Ovary (tissue), 10 donors: ENCODE measurements around the gene NUDCD3. TPM values are rescaled to one million over a fixed set of nuclear protein-coding genes. Genes with fewer than 3 reads are reported as not detected.

Source experiments
- DNase-seq, 5 donors: peaks; one replicate each; pipeline ENCODE4 v3.0.0-alpha.2; 2019 to 2020
- H3K27ac ChIP-seq, 2 donors: fragments of 200-600 bp; one replicate each; pipeline versions ENCODE4 v1.5.1 to v1.8.0; 2019 to 2022
- H3K27me3 ChIP-seq: fragments of 200-600 bp; one replicate; pipeline ENCODE4 v1.8.0; 2022
- H3K36me3 ChIP-seq: fragments of 200-600 bp; sonication (generic); one replicate; pipeline ENCODE4 v1.5.1; 2019
- H3K4me1 ChIP-seq: one replicate; pipeline ENCODE4 v1.8.1; 2013; ENCODE audit warnings: mild to moderate bottlenecking, moderate library complexity; ENCODE audit not compliant: insufficient read depth
- H3K4me3 ChIP-seq: fragments of 200-600 bp; sonication (generic); one replicate; pipeline ENCODE4 v1.5.1; 2017
- H3K9me3 ChIP-seq, 2 donors: fragments of 200-600 bp in 1 of 2; sonication (generic) in 1 of 2; one replicate each; pipeline versions ENCODE4 v1.5.1 to v1.8.1; 2013 to 2019; ENCODE audit warnings: mild to moderate bottlenecking in 1 of 2, moderate library complexity in 1 of 2
- EP300 ChIP-seq: sonication (generic); formaldehyde crosslinking; IDR thresholded peaks from one replicate; pipeline ENCODE4 v1.6.1; 2017; ENCODE audit warnings: antibody characterized with exemption
- POLR2A ChIP-seq: fragments of 450-650 bp; IDR thresholded peaks from one replicate; pipeline ENCODE4 v1.6.1; 2017; ENCODE audit warnings: antibody characterized with exemption, mild to moderate bottlenecking, moderate library complexity
- WGBS, 3 donors: extraction: QIAGEN DNeasy Blood & Tissue Kit in 1 of 3; methylation state at CpG; one replicate each; pipeline versions ENCODE4 v1.1.5 to v1.1.7; 2013 to 2017; 5-methylcytosine and 5-hydroxymethylcytosine counted together
- intact Hi-C, 4 donors: fragments of 100-400 bp; cut with DNase I; formaldehyde crosslinking; loops; one replicate each; pipeline versions ENCODE4 v1.11.0 to v1.15.1; 2022 to 2023
- long read RNA-seq, 3 donors: library from polyadenylated mRNA in 2 of 3; unstranded in 2 of 3; transcript quantifications; one replicate each; pipeline ENCODE4 v2.0.0 and lab custom pipeline, GENCODE V29; 2021 to 2026
- polyA plus RNA-seq, 2 donors: library from polyadenylated mRNA; stranded (reverse); fragments of 200-250 nt in 1 of 2; fragments of 350-450 nt in 1 of 2; fragmentation: Illumina TruSeq in 1 of 2; extraction: RNeasy Lipid Tissue Mini Kit (QIAGEN cat#74804) in 1 of 2; gene quantifications; one replicate each; pipeline ENCODE4 v1.2.3, GENCODE V29; 2013 to 2014
- total RNA-seq, 7 donors: library from RNA; depleted of rRNA in 2 of 7; stranded (reverse); fragments of >200 nt in 2 of 7; fragmentation: NEBNext Ultra II Directional in 3 of 7; extraction: Animal tissue kit (Norgen Biotek cat#: 25700) in 3 of 7; gene quantifications; one replicate each; pipeline versions ENCODE4 v1.1.0 to v1.2.4, GENCODE V29; 2016 to 2023
- TF ChIP-seq, protein P1 (sequence below), 3 donors: fragments of 450-650 bp in 2 of 3; fragments of 200-600 bp in 1 of 3; IDR thresholded peaks; one replicate each; pipeline versions ENCODE4 v1.5.1 to v1.8.0; 2016 to 2022; ENCODE audit warnings: antibody characterized with exemption in 3 of 3, mild to moderate bottlenecking in 1 of 3
- donor health status: DM: no; HTN: no; CAD: no; lungs with moderate emphysema.
- donor health status: DM: no; HTN: no; CAD: no.
- donor health status: Bipolar disorder and iron deficiency.
- donor health status: DM: yes; HTN: yes; CAD: no.
- donor health status: DM: no; HTN: no; CAD: no.
- donor health status: DM: yes; HTN: yes; CAD: no.

Gene NUDCD3
- total RNA-seq (100 to 1,000 TPM in 5 of 7 donors, 10 to 100 TPM in 2; 32.1 to 117 (median 102) TPM), polyA plus RNA-seq (100 to 1,000 TPM in 1 of 2 donors, 10 to 100 TPM in 1; 35.4 to 111 TPM)
- long read RNA-seq, donor 1, full-length matches to known transcripts = 65 of 126 reads
- long read RNA-seq, donor 1, partial matches to known transcripts = 7 of 126 reads
- long read RNA-seq, donor 1, other reads (novel, unspliced or antisense) = 54 of 126 reads
- long read RNA-seq, donor 2, full-length matches to known transcripts = 18 of 18 reads
- long read RNA-seq, donor 2, partial matches to known transcripts = 0 of 18 reads
- long read RNA-seq, donor 2, other reads (novel, unspliced or antisense) = 0 of 18 reads
- long read RNA-seq, donor 3, full-length matches to known transcripts = 158 of 205 reads
- long read RNA-seq, donor 3, partial matches to known transcripts = 13 of 205 reads
- long read RNA-seq, donor 3, other reads (novel, unspliced or antisense) = 34 of 205 reads

DNA sequence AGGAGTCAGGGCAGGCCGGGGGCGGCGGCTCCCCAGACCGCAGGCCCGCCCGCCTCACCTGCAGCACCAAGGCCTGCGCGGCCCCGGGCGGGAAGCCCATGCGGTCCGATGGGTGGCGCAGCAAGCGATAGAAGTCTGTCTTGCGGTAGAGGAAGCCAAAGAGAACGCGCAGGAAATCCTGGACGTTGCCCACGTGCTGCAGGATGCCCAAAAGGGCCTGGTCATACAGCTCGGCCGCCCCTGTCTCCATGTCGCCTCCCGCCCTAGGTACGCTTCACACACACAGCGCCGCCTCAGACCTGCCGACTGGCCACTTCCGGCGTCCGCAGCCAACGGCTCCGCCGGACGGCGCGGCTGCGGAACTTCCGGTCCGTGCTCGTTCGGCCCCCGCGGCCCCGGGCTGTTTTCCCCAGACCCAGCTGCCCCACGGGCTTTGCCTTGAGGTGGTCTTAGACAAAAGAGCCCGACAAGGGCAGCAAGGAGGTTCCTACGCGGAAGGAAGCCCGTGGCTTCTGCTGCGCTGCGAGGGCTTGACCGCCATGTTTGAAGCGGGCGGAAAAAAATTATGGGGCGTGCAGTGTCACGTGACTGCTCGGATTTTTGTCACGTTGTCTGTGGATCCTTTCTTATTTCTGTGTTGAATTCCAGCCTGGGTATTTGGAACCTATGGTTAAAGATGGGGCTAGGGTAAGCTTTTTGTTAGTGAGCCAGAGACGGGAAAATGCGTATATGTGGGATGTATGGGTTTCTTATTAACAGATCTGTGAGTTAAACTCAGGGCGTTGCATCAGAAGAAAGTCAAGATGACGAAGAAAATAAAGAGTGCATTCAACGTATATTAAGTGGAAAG, at the start of gene NUDCD3:
Gene NUDCD3, minus strand, starts transcription at position 308 of the 850 bp plus-strand sequence. Its CDS starts 58 bp downstream, at position 250.
- peaks cover 11% of the 10 kb centered on the region for H3K4me1 ChIP-seq
- WGBS, 3 donors = 0 to 1% (median 1%) methylated on average over 62 to 63 of the region's 63 CpGs
- DNase-seq = peak; percentile 77 to 86 (median 80)
- intact Hi-C loops = loop anchor here in 1 of 4 donors (10.0 kb wide), 1 partner anchor 354 kb away; the partner anchor contains the start of gene H2AZ2
- H3K9me3 ChIP-seq = no peaks in the 10 kb centered on the region
- peak; percentile 37 for TF ChIP-seq EP300
- TF ChIP-seq, protein P1, sequence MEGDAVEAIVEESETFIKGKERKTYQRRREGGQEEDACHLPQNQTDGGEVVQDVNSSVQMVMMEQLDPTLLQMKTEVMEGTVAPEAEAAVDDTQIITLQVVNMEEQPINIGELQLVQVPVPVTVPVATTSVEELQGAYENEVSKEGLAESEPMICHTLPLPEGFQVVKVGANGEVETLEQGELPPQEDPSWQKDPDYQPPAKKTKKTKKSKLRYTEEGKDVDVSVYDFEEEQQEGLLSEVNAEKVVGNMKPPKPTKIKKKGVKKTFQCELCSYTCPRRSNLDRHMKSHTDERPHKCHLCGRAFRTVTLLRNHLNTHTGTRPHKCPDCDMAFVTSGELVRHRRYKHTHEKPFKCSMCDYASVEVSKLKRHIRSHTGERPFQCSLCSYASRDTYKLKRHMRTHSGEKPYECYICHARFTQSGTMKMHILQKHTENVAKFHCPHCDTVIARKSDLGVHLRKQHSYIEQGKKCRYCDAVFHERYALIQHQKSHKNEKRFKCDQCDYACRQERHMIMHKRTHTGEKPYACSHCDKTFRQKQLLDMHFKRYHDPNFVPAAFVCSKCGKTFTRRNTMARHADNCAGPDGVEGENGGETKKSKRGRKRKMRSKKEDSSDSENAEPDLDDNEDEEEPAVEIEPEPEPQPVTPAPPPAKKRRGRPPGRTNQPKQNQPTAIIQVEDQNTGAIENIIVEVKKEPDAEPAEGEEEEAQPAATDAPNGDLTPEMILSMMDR (IDR thresholded peaks at IDR 0.05) = peak in 1 of 3 donors; percentile 21
- peak; percentile 45 for TF ChIP-seq POLR2A
- H3K4me3 ChIP-seq = peak within 1 kb of the TSS; percentile 83
- peak within 1 kb of the TSS; percentile 90 to 97 for H3K27ac ChIP-seq
- H3K36me3 ChIP-seq = no peaks in the 10 kb centered on the region
- H3K27me3 ChIP-seq = no peaks in the 10 kb centered on the region

DNA sequence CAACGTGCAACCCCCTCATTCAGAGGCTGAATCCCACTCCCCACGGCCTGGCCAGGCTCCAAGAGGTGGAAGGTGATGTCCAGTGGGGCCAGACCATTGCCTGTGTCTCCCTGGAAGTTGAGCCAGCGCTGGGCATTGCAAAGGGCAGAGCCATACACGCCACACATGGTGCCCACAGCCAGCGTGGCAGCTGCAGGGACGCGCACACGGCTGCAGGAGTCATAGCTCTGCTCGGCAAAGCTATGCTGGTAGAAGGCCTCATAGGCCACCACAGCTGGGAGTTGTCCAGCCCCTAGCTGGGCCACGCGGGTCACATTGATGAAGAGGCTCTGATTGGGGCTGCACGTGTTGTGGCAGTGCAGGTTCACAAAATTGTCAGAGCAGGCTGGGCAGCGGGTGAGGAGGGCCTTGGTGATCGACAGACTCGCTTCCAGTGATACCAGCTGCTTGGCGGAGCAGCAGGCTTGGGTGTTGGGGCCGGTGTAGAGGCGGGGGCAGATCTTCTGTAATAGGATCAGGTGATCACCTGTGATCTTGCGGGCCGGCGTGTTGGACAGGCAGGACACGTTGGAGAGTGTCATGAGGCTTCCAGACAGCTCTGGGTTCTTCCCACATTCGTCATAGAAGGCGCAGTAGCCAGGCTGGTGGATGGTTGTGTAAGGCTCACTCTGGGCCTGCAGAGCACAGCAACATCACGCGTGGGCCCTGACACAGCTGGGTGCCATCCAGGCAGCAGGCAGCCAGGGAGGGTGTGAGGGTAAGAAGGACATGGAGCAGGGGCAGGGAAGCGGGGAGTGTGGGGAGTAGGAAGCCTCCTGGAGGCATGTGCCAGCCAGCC, 49.4 kb upstream of the NUDCD3 start:
- 86 to 90% (median 86%) methylated on average over 27 of the region's 27 CpGs for WGBS, 3 donors
- no peaks in the 10 kb centered on the region for H3K27me3 ChIP-seq
- TF ChIP-seq EP300 (no peak), POLR2A (no peak)
- TF ChIP-seq, protein P1 (IDR thresholded peaks at IDR 0.05) = no peak
- no peaks in the 10 kb centered on the region for H3K9me3 ChIP-seq
- no peak overlapping the region for H3K4me3 ChIP-seq
- H3K4me1 ChIP-seq = no peaks in the 10 kb centered on the region
- no peak overlapping the region for H3K27ac ChIP-seq
- intact Hi-C loops = no loop called here
- H3K36me3 ChIP-seq = no peaks in the 10 kb centered on the region
- DNase-seq = no peak

DNA sequence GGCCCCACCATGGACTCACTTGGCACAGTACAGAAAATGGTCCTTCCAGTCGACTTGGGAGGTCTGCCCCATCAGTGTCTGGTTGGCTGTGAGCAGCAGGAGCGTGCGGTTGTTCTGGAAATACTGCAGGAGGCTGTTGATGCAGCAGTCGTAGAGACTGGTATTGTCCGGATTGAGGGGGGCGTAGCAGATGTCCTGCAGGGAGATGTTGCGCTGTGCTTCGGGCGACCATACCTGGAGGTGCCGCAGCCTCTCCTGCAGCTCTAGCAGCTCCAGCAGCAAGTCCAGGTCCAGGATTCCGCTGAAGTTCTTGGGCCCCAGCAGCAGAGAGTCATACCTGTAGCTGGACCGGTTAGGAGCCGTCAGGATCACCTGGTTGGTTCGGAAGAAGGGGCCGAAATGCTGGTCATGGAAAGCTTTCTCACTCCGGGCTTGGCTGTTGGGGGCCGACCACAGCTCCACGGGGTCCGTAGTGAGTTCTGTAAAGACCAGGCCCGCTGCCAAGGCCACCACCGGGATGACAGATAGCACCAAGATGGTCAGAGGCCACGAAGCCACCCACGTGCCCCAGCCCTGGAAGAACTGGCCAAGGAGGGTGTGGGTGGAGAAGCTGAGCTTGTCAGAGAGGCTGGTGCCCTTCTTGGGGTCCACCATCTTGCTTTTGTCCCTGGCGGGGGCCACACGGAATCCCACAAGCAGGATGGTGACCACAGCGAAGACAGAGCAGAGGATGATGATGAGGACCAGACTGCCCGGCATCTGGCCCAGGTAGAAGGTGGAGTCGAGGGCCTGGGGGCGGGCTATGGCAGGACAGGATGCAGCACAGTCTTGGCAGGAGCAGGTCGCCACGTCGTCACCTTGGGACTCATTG, 48.6 kb upstream of the NUDCD3 start:
- H3K9me3 ChIP-seq = no peaks in the 10 kb centered on the region
- TF ChIP-seq, protein P1 (IDR thresholded peaks at IDR 0.05) = no peak
- TF ChIP-seq EP300 (no peak), POLR2A (no peak)
- no peaks in the 10 kb centered on the region for H3K36me3 ChIP-seq
- no peak overlapping the region for H3K27ac ChIP-seq
- H3K4me1 ChIP-seq = no peaks in the 10 kb centered on the region
- 90 to 91% (median 90%) methylated on average over 32 of the region's 32 CpGs for WGBS, 3 donors
- DNase-seq = no peak
- intact Hi-C loops = no loop called here
- no peak overlapping the region for H3K4me3 ChIP-seq
- no peaks in the 10 kb centered on the region for H3K27me3 ChIP-seq
